GM12878 (cell line): ENCODE data around the gene TCEANC. TPM values are rescaled to one million over a fixed set of nuclear protein-coding genes. Genes with fewer than 3 reads are reported as not detected.
A peak's percentile ranks its signal among the peaks of the same experiment; 100 is the strongest.

Source experiments
- ASH2L ChIP-seq: fragments of 300-600, 200-600 bp; sonication (generic); IDR thresholded peaks from 2 replicates; pipeline ENCODE4 v1.6.1; 2017; ENCODE audit warnings: low read depth, mild to moderate bottlenecking, borderline replicate concordance
- CBX3 ChIP-seq: fragments of 200-600 bp; sonication (generic); IDR thresholded peaks from 2 replicates; pipeline ENCODE4 v1.6.1; 2016; ENCODE audit warnings: low read depth, borderline replicate concordance
- KAT2A ChIP-seq: conservative IDR thresholded peaks from 2 replicates; pipeline ENCODE4 v1.6.1; 2011; ENCODE audit warnings: low read depth, low read length; ENCODE audit not compliant: control insufficient read depth
- MYB ChIP-seq: fragments of 150-350 bp; IDR thresholded peaks from 2 replicates; pipeline ENCODE4 v1.6.1; 2014; ENCODE audit warnings: mild to moderate bottlenecking, low read depth, low read length, borderline replicate concordance
- NFYA ChIP-seq: IDR thresholded peaks from 2 replicates; pipeline ENCODE4 v1.6.1; 2011; ENCODE audit warnings: low read depth, mild to moderate bottlenecking, low read length, improper control_type of control experiment, borderline replicate concordance
- POLR2AphosphoS5 ChIP-seq: IDR thresholded peaks from 2 replicates; pipeline ENCODE4 v1.6.1; 2011; ENCODE audit warnings: mild to moderate bottlenecking, low read length, inconsistent platforms
- RAD21 ChIP-seq: IDR thresholded peaks from 2 replicates; pipeline ENCODE4 v1.6.1; 2011; ENCODE audit warnings: mild to moderate bottlenecking, low read depth, low read length, moderate library complexity; ENCODE audit not compliant: insufficient read depth
- ZNF384 ChIP-seq: IDR thresholded peaks from 2 replicates; pipeline ENCODE4 v1.6.1; 2012; ENCODE audit warnings: low read depth, mild to moderate bottlenecking, low read length, improper control_type of control experiment, borderline replicate concordance
- polyA plus RNA-seq, 11 experiments: library from polyadenylated mRNA; depleted of rRNA in 4 of 11; unstranded in 6 of 11; stranded (reverse) in 5 of 11; fragments of >200 nt; fragmentation: Nextera tagmentation in 4 of 11; fragmentation: Illumina TruSeq in 1 of 11; extraction: Ambion mirVana in 4 of 11; extraction: Trizol in 1 of 11; gene quantifications; 1 replicate in 1 of 11; 2 replicates in 10 of 11; pipeline versions ENCODE4 v1.2.1 to v1.2.3, GENCODE V29; 2011 to 2016; ENCODE audit warnings: inconsistent platforms in 2 of 11, missing spikeins in 2 of 11, low read depth in 1 of 11
- total RNA-seq, 4 experiments: library from RNA; depleted of rRNA in 3 of 4; stranded (reverse); fragments of >200 nt in 3 of 4; fragmentation: Illumina TruSeq in 1 of 4; extraction: Trizol in 1 of 4; gene quantifications; 2 replicates each; pipeline versions ENCODE4 v1.2.1 to v1.2.3, GENCODE V29; 2013 to 2021
- TF ChIP-seq, protein P1 (sequence below): fragments of 450-650 bp; IDR thresholded peaks from 2 replicates; pipeline ENCODE4 v1.6.1; 2016; ENCODE audit warnings: mild to moderate bottlenecking, moderate library complexity, borderline replicate concordance
- TF ChIP-seq, protein P2 (sequence below): fragments of 450-650 bp; IDR thresholded peaks from 2 replicates; pipeline ENCODE4 v1.6.1; 2016; ENCODE audit warnings: mild to moderate bottlenecking

The TCEANC gene
- total and polyA plus RNA-seq, 10 of the 15 experiments (the other 5 are each of a cell fraction or from before 2014, with no cell fraction given) = 1.1 to 4.9 (median 2.9) TPM

DNA sequence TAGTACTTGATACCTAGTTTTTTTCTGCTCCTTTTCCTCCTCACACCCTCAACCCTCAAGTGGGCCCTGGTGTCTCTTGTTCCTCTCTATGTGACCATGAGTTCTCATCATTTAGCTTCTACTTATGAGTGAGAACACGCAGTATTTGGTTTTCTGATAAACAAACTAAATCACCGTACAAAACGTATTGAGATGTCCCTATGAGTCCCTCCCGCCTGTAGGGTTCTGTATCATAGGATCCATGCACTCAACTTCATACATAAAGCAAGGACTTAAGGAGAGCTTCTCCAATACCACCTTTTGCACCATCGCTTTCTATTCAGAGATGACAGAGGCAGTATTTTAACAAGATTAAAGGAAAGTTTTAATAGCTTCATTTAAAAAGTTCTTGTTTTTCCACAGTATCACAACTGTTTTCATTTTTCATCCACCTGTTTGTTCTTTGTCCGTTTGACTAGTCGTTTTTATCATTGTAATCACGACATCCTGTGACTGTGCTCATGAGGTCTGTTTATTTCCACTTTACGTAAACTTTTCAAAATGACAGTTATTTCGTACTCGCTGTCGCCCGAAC lies 35.5 kb downstream of the TCEANC start (continued):
- TF ChIP-seq NFYA (no peak), POLR2AphosphoS5 (peak; percentile 3; the same call in 1 of the 2 replicates), KAT2A (no peak), RAD21 (no peak), CBX3 (no peak), ZNF384 (no peak), MYB (no peak), ASH2L (no peak)
- TF ChIP-seq, protein P1, sequence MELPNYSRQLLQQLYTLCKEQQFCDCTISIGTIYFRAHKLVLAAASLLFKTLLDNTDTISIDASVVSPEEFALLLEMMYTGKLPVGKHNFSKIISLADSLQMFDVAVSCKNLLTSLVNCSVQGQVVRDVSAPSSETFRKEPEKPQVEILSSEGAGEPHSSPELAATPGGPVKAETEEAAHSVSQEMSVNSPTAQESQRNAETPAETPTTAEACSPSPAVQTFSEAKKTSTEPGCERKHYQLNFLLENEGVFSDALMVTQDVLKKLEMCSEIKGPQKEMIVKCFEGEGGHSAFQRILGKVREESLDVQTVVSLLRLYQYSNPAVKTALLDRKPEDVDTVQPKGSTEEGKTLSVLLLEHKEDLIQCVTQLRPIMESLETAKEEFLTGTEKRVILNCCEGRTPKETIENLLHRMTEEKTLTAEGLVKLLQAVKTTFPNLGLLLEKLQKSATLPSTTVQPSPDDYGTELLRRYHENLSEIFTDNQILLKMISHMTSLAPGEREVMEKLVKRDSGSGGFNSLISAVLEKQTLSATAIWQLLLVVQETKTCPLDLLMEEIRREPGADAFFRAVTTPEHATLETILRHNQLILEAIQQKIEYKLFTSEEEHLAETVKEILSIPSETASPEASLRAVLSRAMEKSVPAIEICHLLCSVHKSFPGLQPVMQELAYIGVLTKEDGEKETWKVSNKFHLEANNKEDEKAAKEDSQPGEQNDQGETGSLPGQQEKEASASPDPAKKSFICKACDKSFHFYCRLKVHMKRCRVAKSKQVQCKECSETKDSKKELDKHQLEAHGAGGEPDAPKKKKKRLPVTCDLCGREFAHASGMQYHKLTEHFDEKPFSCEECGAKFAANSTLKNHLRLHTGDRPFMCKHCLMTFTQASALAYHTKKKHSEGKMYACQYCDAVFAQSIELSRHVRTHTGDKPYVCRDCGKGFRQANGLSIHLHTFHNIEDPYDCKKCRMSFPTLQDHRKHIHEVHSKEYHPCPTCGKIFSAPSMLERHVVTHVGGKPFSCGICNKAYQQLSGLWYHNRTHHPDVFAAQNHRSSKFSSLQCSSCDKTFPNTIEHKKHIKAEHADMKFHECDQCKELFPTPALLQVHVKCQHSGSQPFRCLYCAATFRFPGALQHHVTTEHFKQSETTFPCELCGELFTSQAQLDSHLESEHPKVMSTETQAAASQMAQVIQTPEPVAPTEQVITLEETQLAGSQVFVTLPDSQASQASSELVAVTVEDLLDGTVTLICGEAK = no peak
- TF ChIP-seq, protein P2, sequence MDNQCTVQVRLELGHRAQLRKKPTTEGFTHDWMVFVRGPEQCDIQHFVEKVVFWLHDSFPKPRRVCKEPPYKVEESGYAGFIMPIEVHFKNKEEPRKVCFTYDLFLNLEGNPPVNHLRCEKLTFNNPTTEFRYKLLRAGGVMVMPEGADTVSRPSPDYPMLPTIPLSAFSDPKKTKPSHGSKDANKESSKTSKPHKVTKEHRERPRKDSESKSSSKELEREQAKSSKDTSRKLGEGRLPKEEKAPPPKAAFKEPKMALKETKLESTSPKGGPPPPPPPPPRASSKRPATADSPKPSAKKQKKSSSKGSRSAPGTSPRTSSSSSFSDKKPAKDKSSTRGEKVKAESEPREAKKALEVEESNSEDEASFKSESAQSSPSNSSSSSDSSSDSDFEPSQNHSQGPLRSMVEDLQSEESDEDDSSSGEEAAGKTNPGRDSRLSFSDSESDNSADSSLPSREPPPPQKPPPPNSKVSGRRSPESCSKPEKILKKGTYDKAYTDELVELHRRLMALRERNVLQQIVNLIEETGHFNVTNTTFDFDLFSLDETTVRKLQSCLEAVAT = 0 out of 2 replicates have a peak, but pooled peaks have one; percentile 38
